NCI-H128 (cell line): Measurements from ENCODE around the gene SMAD2.

Experiments used
- DNase-seq: peaks from one replicate; lab custom pipeline; 2025; ENCODE audit not compliant: unreplicated experiment; lab: John Stamatoyannopoulos, UW

The SMAD2 gene

DNA sequence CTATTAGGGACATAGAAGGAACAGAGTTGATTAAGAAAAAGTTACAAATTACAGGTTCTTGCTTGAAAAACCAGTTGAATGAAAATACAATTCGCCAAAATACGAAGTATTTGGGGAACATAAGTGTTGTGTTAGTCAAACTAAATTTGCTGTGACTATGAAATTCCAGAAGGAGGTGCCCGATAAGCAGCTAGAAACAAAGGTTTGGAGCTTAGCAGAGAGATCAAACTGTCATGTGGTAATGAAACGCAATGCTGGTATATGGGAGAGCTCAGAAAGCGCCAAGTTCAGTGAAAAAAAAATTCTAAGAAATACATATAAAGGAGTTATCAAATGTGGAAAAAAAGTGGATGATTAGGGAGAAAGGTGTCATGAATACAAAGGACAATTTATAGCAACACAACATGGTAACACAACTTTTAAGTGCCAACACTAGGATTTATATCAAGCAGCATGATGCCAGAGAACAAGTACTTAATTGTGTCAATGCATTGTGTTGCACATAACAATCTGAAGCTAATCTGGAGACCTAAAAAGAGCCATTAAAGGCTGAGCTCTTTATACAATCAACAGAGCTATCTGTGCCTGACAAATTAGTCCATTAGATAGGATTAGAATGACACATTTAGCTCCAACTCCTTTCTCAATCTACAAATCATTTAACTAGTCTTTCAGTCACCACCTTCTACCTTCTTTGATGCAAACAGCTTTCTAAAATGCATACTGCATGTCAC lies 31.2 kb downstream of the SMAD2 start:
- DNase-seq: no peak

DNA sequence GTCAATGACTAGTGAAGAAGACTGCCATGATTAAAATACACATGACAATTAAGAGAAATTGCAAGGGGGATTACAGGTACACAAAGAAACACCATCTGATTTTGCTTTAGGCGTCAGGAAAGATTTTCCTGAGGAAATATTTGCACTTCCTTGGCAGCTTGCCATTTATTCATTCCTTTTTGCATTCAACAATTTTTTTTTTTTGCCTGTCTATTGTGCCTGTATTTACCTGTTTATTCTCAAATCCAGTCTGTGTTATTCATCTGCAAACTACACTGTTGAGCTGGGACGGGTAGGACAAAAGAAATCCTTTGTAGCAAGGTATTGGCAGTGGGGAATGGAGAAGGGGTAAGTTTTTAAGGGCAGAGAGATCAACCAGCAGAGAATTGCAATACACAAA lies 31.8 kb downstream of the SMAD2 start:
- DNase-seq: no peak

DNA sequence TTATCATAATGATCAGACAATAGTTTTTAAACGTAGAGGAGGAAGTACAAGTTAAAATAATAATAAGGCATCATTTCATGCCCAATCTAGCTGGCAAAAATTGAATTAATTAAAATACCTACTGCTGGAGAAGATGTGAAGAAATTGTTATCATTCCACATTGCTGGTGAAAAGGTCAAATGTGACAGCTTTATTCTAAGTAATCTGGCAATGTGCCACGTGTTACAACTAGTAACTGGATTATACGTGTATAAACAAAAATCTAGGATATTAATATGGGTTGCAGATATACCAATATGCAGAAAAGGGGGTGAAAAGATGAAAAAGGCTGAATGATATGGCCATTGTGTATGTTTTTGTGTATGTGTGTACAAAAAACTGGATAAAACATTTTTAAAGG lies 32.4 kb downstream of the SMAD2 start:
- no peak for DNase-seq

DNA sequence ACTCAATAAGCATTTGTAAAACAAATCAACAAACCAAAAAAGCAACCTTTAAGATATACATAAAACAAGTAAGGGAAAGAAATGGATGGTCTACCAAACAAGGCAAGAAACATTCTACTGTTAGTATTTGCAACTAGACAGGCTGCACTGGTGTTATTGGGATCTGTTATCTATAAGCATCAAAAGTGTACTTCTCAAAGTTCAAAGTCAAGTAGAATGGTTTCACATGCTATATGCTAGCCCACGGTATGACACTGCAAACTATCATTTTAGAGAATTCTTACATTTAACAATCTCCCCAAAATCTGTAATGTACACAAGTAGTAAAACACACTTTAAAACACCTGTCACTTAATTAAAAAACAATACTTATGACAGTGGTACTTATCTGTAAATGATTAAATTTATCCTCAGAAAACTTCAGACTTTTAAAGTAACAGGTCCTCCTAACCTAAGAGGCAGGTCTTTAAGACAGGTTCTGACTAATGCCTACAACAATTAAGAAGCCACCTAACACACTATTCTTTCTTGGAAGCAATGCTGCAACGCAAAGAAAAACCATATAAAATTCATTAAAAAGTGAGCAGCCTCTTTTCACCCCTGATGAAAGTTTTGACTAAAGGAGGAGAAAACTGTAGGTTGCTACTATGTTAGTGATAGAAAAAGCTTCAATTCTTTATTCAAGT lies 34.8 kb downstream of the SMAD2 start:
- DNase-seq: no peak

DNA sequence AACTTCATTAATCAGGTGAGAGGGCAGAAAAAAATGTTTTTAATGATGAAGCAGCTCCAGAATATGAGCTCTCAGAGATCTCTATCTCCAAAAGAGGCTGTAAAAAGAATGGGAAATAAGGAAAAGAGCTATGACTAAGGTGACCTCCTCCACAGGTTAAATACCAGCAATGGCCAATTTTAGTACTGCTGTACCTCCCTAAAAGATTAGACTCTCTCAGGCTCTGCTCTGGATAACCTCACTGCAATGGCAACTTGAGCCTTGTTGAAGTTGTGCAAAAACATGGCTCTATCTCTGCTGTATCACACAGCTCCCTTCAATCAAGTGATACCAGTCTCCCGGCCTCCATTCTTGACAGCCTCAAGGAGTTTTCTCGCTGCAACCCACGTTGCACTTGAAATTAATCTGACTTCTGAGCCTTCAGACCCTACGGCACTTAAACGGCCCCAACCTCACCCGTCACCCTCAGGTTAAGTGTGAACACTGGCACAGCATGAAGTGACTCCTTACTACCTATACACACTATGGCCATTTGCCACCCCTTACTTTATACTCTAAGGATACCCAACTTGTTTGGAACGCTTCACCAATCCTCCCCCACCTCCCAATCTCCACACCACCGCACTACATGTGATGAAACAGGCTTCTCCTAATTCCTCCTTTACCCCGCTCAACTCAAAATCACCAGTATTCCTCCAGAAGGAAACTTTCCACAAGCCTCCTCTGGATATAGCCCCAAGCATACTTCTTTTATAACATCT lies 36.3 kb downstream of the SMAD2 start:
- no peak for DNase-seq

DNA sequence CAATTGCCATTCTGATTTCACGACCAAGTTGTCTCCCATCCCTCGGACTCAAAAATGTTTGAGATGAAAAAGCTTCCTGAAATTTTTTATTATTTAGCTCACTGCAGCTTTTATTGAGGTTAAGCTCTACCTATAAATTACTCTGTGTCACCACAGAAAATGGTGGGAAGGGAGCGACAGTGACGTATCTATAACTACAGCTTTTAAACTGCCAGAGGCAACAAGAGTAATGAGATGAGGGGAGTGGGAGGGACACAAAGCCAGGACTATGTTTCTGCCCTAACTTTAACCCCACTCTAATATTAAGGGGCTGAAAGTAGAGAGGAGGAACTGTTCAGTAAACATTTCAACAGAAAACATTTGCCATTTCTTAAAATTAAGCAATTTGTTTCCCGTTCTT lies 37.4 kb downstream of the SMAD2 start:
- no peak for DNase-seq

DNA sequence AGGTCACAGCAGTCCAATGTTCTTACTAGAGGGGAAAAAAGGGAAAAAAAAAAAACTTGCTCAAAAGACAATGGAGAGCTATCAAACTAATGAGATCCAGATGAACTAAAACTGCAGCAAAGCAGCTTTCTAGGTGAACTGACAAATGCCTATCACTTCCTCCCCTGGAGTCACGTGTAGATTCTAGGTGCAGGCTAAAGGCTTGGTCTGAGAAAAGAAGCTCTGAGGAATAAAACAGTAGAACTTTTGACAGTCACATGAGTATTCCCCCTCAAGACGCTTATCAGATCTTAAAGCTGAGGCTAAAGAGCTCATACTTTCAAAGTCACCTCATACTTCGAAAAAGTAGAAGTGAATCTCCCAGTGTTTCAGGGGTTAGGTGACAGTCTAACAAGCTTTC lies 42.3 kb downstream of the SMAD2 start:
- no peak for DNase-seq

DNA sequence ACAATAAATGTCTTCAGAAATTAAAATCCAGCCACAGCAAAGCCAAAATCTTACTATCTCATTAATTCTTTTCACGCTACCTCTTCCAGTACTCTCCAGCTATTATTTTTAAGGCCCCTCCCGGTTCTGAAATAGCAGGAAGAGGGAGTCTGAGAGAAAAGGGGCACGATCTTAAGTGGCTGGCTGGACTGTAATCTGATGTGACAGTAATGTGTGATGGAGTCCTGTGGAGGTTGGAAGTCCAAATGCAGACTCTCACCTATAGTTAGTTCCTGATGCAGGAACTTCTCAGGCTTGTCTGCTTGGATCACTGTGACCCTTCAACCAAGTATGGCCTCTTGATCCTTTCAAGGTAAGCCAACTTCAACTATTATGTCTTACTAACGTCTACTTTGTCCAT lies 43.2 kb downstream of the SMAD2 start:
- no peak for DNase-seq

DNA sequence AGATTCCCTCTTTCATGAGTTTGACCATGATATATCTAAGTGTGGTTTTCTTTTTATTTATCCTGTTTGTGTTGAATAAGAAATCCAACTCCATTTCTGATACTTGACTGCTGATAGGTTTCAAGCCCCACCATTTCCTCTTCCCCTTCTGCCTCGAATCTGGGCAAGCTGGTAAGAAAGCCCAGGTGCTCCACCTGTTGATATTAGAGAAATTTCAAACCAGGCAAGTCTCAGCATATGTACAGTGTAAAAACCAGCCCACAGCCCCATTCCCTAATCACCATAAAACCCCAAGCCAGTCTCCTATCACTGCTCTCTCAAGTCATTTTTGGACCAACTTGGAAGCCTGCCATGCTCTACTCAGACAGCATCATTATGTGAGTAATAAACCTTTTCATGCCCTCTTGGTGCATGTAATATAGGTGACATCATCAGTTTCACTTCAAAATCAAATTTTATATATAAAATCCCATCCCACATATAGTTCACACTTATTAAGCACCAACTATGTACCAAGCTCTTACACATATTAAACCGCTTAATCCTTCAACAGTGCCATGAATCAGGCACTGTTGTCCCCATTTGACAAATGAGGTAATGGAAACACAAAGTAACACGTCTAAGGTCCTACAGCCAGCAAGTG lies 46.6 kb downstream of the SMAD2 start:
- DNase-seq: no peak

DNA sequence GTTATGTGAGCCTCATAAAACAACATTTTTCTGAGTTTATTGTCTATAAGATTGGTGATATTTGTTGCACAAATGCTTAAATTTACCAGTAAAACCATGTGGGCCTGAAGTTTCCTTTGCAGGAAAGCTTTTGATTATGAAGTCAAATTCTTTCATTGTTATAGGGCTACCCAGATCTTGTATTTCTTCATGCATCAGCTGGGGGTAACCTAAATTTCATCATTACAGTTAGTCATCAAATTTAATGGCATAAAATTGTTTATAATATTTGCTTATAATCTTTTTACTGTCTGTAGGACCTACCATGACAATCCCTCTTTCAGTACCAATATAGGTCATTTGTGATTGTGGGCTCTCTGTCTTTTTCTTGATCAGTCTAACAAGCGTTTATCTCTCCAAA lies 47.8 kb downstream of the SMAD2 start:
- no peak for DNase-seq

DNA sequence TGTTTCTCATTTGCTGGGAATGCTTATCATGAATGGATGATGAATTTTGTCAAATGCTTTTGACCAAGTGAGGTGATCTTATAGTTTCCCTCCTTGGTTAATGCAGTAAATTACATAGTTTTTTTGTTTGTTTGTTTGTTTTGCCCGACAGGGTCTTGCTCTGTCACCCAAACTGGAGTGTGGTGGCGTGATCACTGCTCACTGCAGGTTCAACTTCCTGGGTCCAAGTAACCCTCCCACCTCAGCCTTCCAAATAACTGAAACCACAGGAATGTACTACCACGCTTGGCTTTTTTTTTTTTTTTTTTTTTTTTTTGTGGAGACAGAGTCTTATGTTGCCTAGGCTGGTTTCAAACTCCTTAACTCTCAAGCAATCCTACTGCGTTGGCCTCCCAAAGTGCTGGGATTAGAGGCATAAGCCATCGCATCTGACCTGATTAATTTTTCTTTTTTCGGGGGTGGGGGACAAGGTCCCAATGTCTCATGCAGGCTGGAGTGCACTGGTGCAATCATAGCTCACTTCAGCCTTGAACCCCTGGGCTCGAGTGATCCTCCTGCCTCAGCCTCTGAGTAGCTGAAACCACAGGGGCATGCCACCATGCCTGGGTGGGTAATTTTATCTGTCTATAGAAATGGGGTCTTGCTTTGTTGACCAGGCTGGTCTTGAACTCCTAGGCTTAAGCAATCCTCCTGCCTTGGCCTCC lies 48.6 kb downstream of the SMAD2 start:
- no peak for DNase-seq

DNA sequence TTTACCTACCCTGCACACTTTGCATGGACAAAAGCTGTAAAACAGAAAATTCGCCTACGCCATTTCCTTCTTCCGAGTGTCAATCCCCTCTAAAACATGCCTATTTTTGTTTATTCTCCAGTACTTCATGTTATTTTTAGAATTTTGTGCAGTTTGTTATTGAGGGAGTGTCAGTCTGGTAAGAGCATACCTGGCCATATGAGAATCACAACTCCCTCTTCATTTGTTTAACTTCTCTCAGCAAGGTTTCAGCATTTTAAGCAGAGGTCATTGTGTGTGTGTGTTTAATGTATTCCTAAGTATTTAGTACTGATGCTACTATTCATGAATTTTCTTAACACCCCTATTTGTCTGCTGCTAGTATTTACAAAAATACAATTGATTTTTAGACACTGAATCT lies 49.4 kb downstream of the SMAD2 start:
- DNase-seq: no peak

DNA sequence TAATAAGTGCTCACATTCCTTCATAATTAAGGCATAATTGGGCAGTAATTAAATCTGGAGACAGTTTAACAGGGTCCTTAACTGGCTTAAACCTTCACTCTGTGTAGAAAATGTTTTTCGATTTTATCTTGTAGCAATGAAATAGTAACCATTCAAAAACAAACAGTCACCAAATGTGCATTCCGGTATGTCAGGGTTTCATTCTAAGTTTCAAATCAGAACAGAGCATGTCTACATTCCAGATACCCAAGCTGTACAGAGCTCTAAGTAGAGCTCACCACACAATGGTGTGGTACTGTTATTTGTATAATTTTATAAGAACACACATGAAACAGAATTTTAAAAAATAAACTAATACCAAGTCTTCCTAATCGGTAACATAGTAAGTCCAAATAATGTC lies 52.6 kb downstream of the SMAD2 start:
- no peak for DNase-seq

DNA sequence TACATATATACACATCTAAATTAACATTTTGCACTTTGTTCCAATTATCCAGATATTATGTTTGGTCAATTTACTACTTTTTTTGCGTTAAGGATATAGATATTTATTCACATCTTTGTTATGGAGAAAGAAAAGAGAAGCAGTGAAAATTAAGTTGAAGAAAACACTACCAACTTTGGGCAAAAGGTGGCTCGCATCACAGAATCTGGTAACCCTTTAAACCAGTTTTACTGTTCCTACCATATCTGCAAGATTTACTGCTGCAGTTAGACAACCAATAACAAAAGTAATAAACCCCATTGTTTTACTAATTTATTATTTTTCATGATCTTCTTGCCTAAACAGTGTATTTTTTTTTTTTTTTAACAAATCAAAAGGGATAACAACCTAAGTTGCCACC lies 53.6 kb downstream of the SMAD2 start:
- no peak for DNase-seq

DNA sequence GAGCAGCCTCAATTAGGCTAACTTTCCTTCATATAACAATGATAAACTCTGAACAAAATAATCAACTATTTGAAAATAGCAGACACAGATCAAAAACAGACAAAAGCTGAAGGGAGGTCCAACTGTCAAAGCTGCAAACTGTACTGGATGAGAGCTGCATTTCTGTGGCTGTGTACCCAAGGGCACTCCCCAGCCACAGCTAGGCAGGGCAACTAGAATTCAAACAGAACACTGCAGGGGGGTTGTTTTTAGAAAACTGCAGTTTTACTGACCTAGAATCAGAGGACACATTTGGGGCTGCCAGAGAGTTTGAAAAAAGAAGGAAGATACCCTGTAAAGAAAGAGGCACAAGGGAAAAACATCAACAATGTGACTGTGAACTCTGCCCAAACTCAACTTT lies 56.8 kb downstream of the SMAD2 start:
- DNase-seq: no peak

DNA sequence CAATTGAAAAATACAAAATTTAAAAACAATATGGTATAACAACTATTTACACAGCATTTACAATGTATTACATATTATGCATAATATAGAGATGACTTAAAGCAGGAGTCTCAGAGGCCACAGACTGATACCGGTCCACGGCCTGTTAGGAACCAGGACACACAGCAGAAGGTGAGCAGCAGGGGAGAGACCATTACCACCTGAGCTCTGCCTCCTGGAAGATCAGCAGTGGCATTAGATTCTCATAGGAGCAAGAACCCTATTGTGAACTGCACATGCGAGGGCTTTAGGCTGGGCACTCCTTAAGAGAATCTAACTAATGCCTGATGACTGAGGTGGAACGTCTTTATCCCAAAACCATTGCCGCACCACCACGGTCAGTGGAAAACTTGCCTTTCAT lies 58.0 kb downstream of the SMAD2 start:
- DNase-seq: no peak

DNA sequence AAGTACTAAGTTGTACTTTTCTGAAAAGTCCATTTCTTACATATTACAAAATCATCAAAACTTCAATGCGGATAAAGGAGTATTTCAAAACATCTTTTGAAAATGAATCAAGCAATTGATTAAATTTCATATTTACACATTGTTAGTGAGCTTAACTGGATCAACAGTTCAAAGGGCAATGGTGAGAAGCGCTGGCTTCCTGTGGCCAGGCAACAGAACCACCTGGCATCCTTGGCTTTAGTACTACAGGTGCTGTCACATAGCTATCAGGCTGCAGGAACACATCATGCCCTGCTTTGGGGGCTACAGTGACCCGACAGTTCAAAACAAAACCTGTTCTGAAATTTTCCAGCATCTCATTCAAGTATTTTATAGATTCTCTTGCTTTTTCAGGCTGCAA lies 59.2 kb downstream of the SMAD2 start:
- DNase-seq: no peak

DNA sequence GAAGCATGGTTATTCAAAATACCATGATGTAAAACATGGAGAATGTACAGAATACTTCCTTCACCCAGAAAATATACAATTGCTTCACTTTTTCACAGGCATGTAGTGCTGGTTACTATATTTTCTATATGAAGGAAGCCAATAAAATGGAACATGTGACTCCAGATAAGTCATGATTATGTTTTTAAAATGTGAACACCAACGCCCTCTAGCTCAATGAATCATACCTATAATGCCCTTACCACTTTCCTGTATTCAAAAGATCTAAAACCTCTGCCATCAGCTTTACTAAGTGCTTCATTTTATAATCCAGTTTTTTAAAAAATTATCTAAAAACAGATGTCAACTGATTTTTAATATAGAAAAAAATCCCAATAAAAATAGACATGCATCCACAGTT lies 59.9 kb downstream of the SMAD2 start:
- no peak for DNase-seq

DNA sequence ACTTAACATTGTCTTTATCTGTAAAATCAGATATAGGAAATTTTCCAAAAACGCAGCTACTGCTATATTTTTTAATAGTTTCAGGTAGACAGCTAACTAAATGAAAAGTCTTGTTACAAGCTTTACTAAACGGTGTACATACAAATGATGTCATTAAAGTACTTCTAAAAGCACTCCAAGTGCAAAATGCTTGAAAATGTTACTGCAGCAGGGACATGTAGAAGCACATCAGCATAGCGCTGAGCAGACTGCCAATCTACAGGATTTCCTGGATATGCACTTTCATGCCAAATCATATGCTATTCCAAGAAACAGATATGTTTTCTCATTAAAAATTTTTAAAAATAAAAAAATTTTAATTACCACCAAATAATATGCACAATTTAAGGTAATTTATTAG lies 61.7 kb downstream of the SMAD2 start:
- DNase-seq: no peak

DNA sequence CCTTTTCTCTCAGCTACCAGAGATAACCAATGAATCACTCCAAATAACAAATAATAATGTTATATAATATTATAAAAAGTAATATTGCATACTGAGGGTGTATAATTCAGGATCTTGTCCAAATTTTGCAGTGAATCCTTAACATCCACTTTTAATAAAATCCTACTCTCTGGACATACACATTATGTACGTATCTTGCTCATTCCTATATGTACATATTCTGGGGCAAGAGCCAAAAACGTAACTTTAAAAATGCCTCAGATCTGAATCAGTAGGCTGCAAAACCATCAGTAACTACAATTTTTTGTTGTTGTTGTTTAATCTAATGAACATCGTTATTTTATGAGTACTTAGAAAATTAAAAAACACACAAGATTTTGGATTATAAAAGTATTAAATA lies 65.3 kb downstream of the SMAD2 start:
- no peak for DNase-seq

DNA sequence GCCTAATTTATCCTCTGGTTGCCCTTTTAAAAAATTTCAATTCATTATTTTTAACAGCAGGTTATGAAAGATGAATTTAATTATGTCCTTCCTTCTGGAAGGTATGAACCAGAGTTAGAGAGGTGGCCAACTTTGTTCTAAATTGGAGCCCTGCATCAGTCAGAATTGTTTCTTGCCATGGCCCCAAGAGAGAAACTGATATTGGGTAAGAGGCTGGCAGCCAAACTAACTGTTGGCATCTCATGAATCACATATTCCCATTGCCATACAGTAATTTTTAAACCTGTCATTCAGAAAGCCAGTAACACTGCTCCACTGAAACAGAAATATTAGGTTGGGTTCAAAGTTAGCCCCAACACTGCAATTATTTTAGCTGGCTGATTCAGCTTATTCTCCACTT lies 67.4 kb downstream of the SMAD2 start:
- no peak for DNase-seq
